ENCODE measurements around the gene C1orf167. TPM values are rescaled to one million over a fixed set of nuclear protein-coding genes. Genes with fewer than 3 reads are reported as not detected.

C1orf167 gene
- total and polyA plus RNA-seq, 10 of the 15 experiments (the other 5 are each of a cell fraction or from before 2014, with no cell fraction given) = 0.17 to 0.31 TPM; not detected in 8

GRCh38 chr1:11802616-11802972 lies 40.6 kb downstream of the C1orf167 start (continued):
- TF ChIP-seq GABPA (IDR thresholded peaks at IDR 0.05; ENCODE audit: low read depth) (peak; percentile 83), BACH1 (IDR thresholded peaks at IDR 0.05; ENCODE audit: borderline replicate concordance) (no peak), PRDM15 (CRISPR knock-in tag; IDR thresholded peaks at IDR 0.05) (no peak), PBX3 (IDR thresholded peaks at IDR 0.05; ENCODE audit: insufficient replicate concordance, low read depth, low read length) (no peak), STAT3 (IDR thresholded peaks at IDR 0.05; ENCODE audit: low read depth, low read length) (no peak), BHLHE40 (IDR thresholded peaks at IDR 0.05; ENCODE audit: borderline replicate concordance in 1 of 2, low read depth in 2 of 2, low read length in 1 of 2) (no peak), RELB (IDR thresholded peaks at IDR 0.05; ENCODE audit: low read depth) (peak; percentile 29; the same call in 1 of the 2 replicates), CREM (IDR thresholded peaks at IDR 0.05; ENCODE audit: low read depth) (no peak), CBX5 (IDR thresholded peaks at IDR 0.05; ENCODE audit: low read depth) (no peak), ZBTB4 (CRISPR knock-in tag; IDR thresholded peaks at IDR 0.05) (no peak), CBFB (IDR thresholded peaks at IDR 0.05; ENCODE audit: low read depth) (no peak), SP1 (IDR thresholded peaks at IDR 0.05; ENCODE audit: low read depth, low read length) (no peak), ZBTB40 (IDR thresholded peaks at IDR 0.05; ENCODE audit: borderline replicate concordance) (peak; percentile 85; the same call in 1 of the 2 replicates), PKNOX1 (IDR thresholded peaks at IDR 0.05) (no peak)
